Activated naive CD4-positive, alpha-beta T cell treated with anti-CD3 and anti-CD28 coated beads for 36 hours (primary cell): Measurements from ENCODE around the gene MAD1L1. TPM values are rescaled to one million over a fixed set of nuclear protein-coding genes. Genes with fewer than 3 reads are reported as not detected.
A peak's percentile ranks its signal among the peaks of the same experiment; 100 is the strongest.

Source experiments
- CTCF ChIA-PET: fragments of 350-600 bp; sonication (Branson Sonifier 250); formaldehyde crosslinking; loops from one replicate; lab custom pipeline; 2021; ENCODE audit warnings: antibody characterized with exemption; lab: Charles Lee
- DNase-seq: peaks from one replicate; pipeline ENCODE4 v3.0.0-alpha.2; 2020
- H3K27ac Mint-ChIP-seq: one replicate; pipeline ENCODE4 v1.8.0; 2021; ENCODE audit warnings: mild to moderate bottlenecking, mixed read lengths
- H3K27me3 Mint-ChIP-seq: one replicate; pipeline ENCODE4 v1.8.0; 2021; ENCODE audit warnings: low read depth, mixed read lengths
- H3K36me3 Mint-ChIP-seq: one replicate; pipeline ENCODE4 v1.8.0; 2021; ENCODE audit warnings: low read depth, mixed read lengths
- H3K4me1 Mint-ChIP-seq: one replicate; pipeline ENCODE4 v1.8.0; 2021; ENCODE audit warnings: low read depth, mixed read lengths
- H3K4me3 Mint-ChIP-seq: one replicate; pipeline ENCODE4 v1.8.0; 2021; ENCODE audit warnings: mild to moderate bottlenecking, moderate library complexity, mixed read lengths
- H3K9me3 Mint-ChIP-seq: one replicate; pipeline ENCODE4 v1.8.0; 2021; ENCODE audit warnings: mixed read lengths
- intact Hi-C: fragments of 100-400 bp; cut with micrococcal nuclease; formaldehyde crosslinking; loops from one replicate; pipeline ENCODE4 v1.15.1; 2023
- total RNA-seq, 2 experiments: library from RNA; stranded (reverse); gene quantifications; one replicate each; pipeline ENCODE4 v1.2.3, GENCODE V29; 2021

The MAD1L1 gene
- total RNA-seq, 2 experiments from 2014 or later: 37.5 to 40.2 TPM

GRCh38 chr7:2099048-2099957 is 133.4 kb downstream of the MAD1L1 start:
- Mint-ChIP-seq H3K4me3 (no peak overlapping the region), H3K27ac (peak overlapping the region; percentile 46), H3K27me3 (no peaks in the 10 kb centered on the region), H3K4me1 (peaks cover 59% of the 10 kb centered on the region), H3K9me3 (no peaks in the 10 kb centered on the region), H3K36me3 (peaks cover 1% of the 10 kb centered on the region)
- peak; percentile 64 for DNase-seq
- CTCF ChIA-PET: interaction anchor here (0.6 to 1.8 kb wide), 4 partner anchors 9 to 368 kb away, joined by 3 to 5 read pairs (median 4); no protein-coding TSS in a partner anchor
- intact Hi-C loops: no loop called here

- no peaks in the 10 kb centered on the region for H3K27me3 Mint-ChIP-seq
- no peak overlapping the region for H3K27ac Mint-ChIP-seq
- no peak for DNase-seq
- CTCF ChIA-PET: interaction anchor here (1.3 to 1.8 kb wide), 2 partner anchors 10 to 58 kb away, joined by 4 to 5 read pairs; no protein-coding TSS in a partner anchor
- intact Hi-C loops: no loop called here
- H3K4me1 Mint-ChIP-seq: peaks cover 52% of the 10 kb centered on the region
- H3K4me3 Mint-ChIP-seq: no peak overlapping the region
- H3K9me3 Mint-ChIP-seq: no peaks in the 10 kb centered on the region
- peaks cover 1% of the 10 kb centered on the region for H3K36me3 Mint-ChIP-seq
These were observed 134.2 kb downstream of the MAD1L1 start for GRCh38 chr7:2098496-2098895.

- Mint-ChIP-seq H3K27me3 (no peaks in the 10 kb centered on the region), H3K4me3 (no peak overlapping the region), H3K4me1 (peaks cover 48% of the 10 kb centered on the region), H3K9me3 (no peaks in the 10 kb centered on the region), H3K36me3 (peaks cover 1% of the 10 kb centered on the region), H3K27ac (no peak overlapping the region)
- CTCF ChIA-PET: interaction anchor here (1.3 kb wide), 1 partner anchor 10 kb away, joined by 5 read pairs; no protein-coding TSS in a partner anchor
- intact Hi-C loops: no loop called here
- no peak for DNase-seq
These were observed 134.7 kb downstream of the MAD1L1 start for GRCh38 chr7:2098056-2098455.

- DNase-seq: no peak
- peaks cover 45% of the 10 kb centered on the region for H3K4me1 Mint-ChIP-seq
- no peaks in the 10 kb centered on the region for H3K36me3 Mint-ChIP-seq
- no peaks in the 10 kb centered on the region for H3K27me3 Mint-ChIP-seq
- CTCF ChIA-PET: no interaction called here
- H3K9me3 Mint-ChIP-seq: no peaks in the 10 kb centered on the region
- no peak overlapping the region for H3K4me3 Mint-ChIP-seq
- intact Hi-C loops: no loop called here
- H3K27ac Mint-ChIP-seq: no peak overlapping the region
These were observed 135.3 kb downstream of the MAD1L1 start for GRCh38 chr7:2097492-2097891.

- Mint-ChIP-seq H3K4me3 (no peak overlapping the region), H3K27me3 (no peaks in the 10 kb centered on the region), H3K9me3 (no peaks in the 10 kb centered on the region), H3K27ac (no peak overlapping the region), H3K36me3 (no peaks in the 10 kb centered on the region), H3K4me1 (peaks cover 41% of the 10 kb centered on the region)
- intact Hi-C loops: no loop called here
- no peak for DNase-seq
- CTCF ChIA-PET: no interaction called here
These were observed 135.9 kb downstream of the MAD1L1 start for GRCh38 chr7:2096692-2097387.

- CTCF ChIA-PET: no interaction called here
- no peaks in the 10 kb centered on the region for H3K27me3 Mint-ChIP-seq
- no peak overlapping the region for H3K27ac Mint-ChIP-seq
- H3K9me3 Mint-ChIP-seq: no peaks in the 10 kb centered on the region
- intact Hi-C loops: no loop called here
- no peak for DNase-seq
- no peak overlapping the region for H3K4me3 Mint-ChIP-seq
- peaks cover 36% of the 10 kb centered on the region for H3K4me1 Mint-ChIP-seq
- H3K36me3 Mint-ChIP-seq: no peaks in the 10 kb centered on the region
These were observed 137.3 kb downstream of the MAD1L1 start for GRCh38 chr7:2095436-2095835.

- Mint-ChIP-seq H3K4me3 (no peak overlapping the region), H3K36me3 (no peaks in the 10 kb centered on the region), H3K27ac (no peak overlapping the region), H3K9me3 (no peaks in the 10 kb centered on the region), H3K4me1 (peaks cover 28% of the 10 kb centered on the region), H3K27me3 (no peaks in the 10 kb centered on the region)
- intact Hi-C loops: no loop called here
- no peak for DNase-seq
- CTCF ChIA-PET: no interaction called here
These were observed 138.2 kb downstream of the MAD1L1 start for GRCh38 chr7:2094454-2095045.

GRCh38 chr7:2093843-2094220 is 138.9 kb downstream of the MAD1L1 start:
- no peak overlapping the region for H3K4me3 Mint-ChIP-seq
- no peaks in the 10 kb centered on the region for H3K27me3 Mint-ChIP-seq
- H3K9me3 Mint-ChIP-seq: no peaks in the 10 kb centered on the region
- H3K27ac Mint-ChIP-seq: no peak overlapping the region
- intact Hi-C loops: no loop called here
- CTCF ChIA-PET: no interaction called here
- no peaks in the 10 kb centered on the region for H3K36me3 Mint-ChIP-seq
- H3K4me1 Mint-ChIP-seq: peaks cover 21% of the 10 kb centered on the region
- no peak for DNase-seq

GRCh38 chr7:2093215-2093842 is 139.4 kb downstream of the MAD1L1 start:
- H3K4me3 Mint-ChIP-seq: no peak overlapping the region
- CTCF ChIA-PET: no interaction called here
- no peak overlapping the region for H3K27ac Mint-ChIP-seq

GRCh38 chr7:2092279-2092678 is 140.5 kb downstream of the MAD1L1 start:
- no peaks in the 10 kb centered on the region for H3K36me3 Mint-ChIP-seq
- no peaks in the 10 kb centered on the region for H3K9me3 Mint-ChIP-seq
- no peak overlapping the region for H3K27ac Mint-ChIP-seq
- no peaks in the 10 kb centered on the region for H3K27me3 Mint-ChIP-seq
- DNase-seq: no peak
- no peak overlapping the region for H3K4me3 Mint-ChIP-seq
- peaks cover 15% of the 10 kb centered on the region for H3K4me1 Mint-ChIP-seq
- CTCF ChIA-PET: no interaction called here
- intact Hi-C loops: no loop called here

More at GRCh38 chr7:2093215-2093842, 139.4 kb downstream of the MAD1L1 start:
- Mint-ChIP-seq H3K9me3 (no peaks in the 10 kb centered on the region), H3K27me3 (no peaks in the 10 kb centered on the region), H3K36me3 (no peaks in the 10 kb centered on the region), H3K4me1 (peaks cover 17% of the 10 kb centered on the region)
- intact Hi-C loops: no loop called here
- DNase-seq: no peak

GRCh38 chr7:2090526-2091520 is 141.9 kb downstream of the MAD1L1 start:
- CTCF ChIA-PET: no interaction called here
- Mint-ChIP-seq H3K27me3 (no peaks in the 10 kb centered on the region), H3K4me1 (peaks cover 19% of the 10 kb centered on the region), H3K27ac (no peak overlapping the region), H3K36me3 (no peaks in the 10 kb centered on the region), H3K9me3 (no peaks in the 10 kb centered on the region), H3K4me3 (no peak overlapping the region)
- DNase-seq: no peak
- intact Hi-C loops: no loop called here
